Measurements from ENCODE around the gene CCDC89.
"Not testable (repeated sequence)": the region's sequence is repeated elsewhere in the genome, so short reads cannot be mapped to it uniquely, and the experiment has no call there.

Gene CCDC89

GRCh38 chr11:85658180-85658579 is 27.8 kb downstream of the CCDC89 start:
- Histone ChIP-seq H3F3A (ENCODE audit: insufficient read depth) (peaks cover 59% of the 10 kb centered on the region), H3K27me3 (ENCODE audit: low read length) (no peaks in the 10 kb centered on the region), H2AFZ (ENCODE audit: low read depth, low read length, severe bottlenecking) (no peak overlapping the region), H3K79me2 (ENCODE audit: insufficient read depth, low read length) (peaks cover 64% of the 10 kb centered on the region), H3K27ac (ENCODE audit: low read depth, low read length) (no peak overlapping the region), H3K9me3 (ENCODE audit: insufficient read depth, low read length) (no peaks in the 10 kb centered on the region), H3K9ac (ENCODE audit: low read length) (no peak overlapping the region), H4K20me1 (ENCODE audit: low read depth, low read length) (peaks cover 67% of the 10 kb centered on the region), H3K9me2 (replicated peaks; ENCODE audit: insufficient read depth, low read length) (no peaks in the 10 kb centered on the region), H3K4me2 (ENCODE audit: low read depth, low read length, poor library complexity, severe bottlenecking) (no peak overlapping the region), H3K4me3 (ENCODE audit: insufficient read depth, low read length, poor library complexity, severe bottlenecking) (no peak overlapping the region), H3K36me3 (ENCODE audit: low read length) (peaks cover 78% of the 10 kb centered on the region)
- TF ChIP-seq EZH2phosphoT487 (conservative IDR thresholded peaks at IDR 0.05; ENCODE audit: low read length) (no peak), CTCF (IDR thresholded peaks at IDR 0.05; ENCODE audit: insufficient read depth, low read length, poor library complexity, severe bottlenecking) (no peak)

- H3K36me3 ChIP-seq (ENCODE audit: low read length) = peaks cover 66% of the 10 kb centered on the region
- H3K79me2 ChIP-seq (ENCODE audit: insufficient read depth, low read length) = peaks cover 50% of the 10 kb centered on the region
- H3K27me3 ChIP-seq (ENCODE audit: low read length) = no peaks in the 10 kb centered on the region
- H3K9me2 ChIP-seq (replicated peaks; ENCODE audit: insufficient read depth, low read length) = no peaks in the 10 kb centered on the region
- H3K9ac ChIP-seq (ENCODE audit: low read length) = no peak overlapping the region
- H3K4me2 ChIP-seq (ENCODE audit: low read depth, low read length, poor library complexity, severe bottlenecking) = no peak overlapping the region
- H3K4me3 ChIP-seq (ENCODE audit: insufficient read depth, low read length, poor library complexity, severe bottlenecking) = no peak overlapping the region
- no peaks in the 10 kb centered on the region for H3K9me3 ChIP-seq (ENCODE audit: insufficient read depth, low read length)
- TF ChIP-seq EZH2phosphoT487 (conservative IDR thresholded peaks at IDR 0.05; ENCODE audit: low read length) = no peak
- no peak for TF ChIP-seq CTCF (IDR thresholded peaks at IDR 0.05; ENCODE audit: insufficient read depth, low read length, poor library complexity, severe bottlenecking)
- peaks cover 54% of the 10 kb centered on the region for H4K20me1 ChIP-seq (ENCODE audit: low read depth, low read length)
- H2AFZ ChIP-seq (ENCODE audit: low read depth, low read length, severe bottlenecking) = no peak overlapping the region
- no peak overlapping the region for H3K27ac ChIP-seq (ENCODE audit: low read depth, low read length)
- peaks cover 72% of the 10 kb centered on the region for H3F3A ChIP-seq (ENCODE audit: insufficient read depth)
These were observed 29.2 kb downstream of the CCDC89 start for GRCh38 chr11:85656777-85657176.

- H3K79me2 ChIP-seq (ENCODE audit: insufficient read depth, low read length) = peaks cover 28% of the 10 kb centered on the region
- H3K4me3 ChIP-seq (ENCODE audit: insufficient read depth, low read length, poor library complexity, severe bottlenecking); H3K27me3 ChIP-seq (ENCODE audit: low read length); H2AFZ ChIP-seq (ENCODE audit: low read depth, low read length, severe bottlenecking); H3K9me2 ChIP-seq (replicated peaks; ENCODE audit: insufficient read depth, low read length); H3K27ac ChIP-seq (ENCODE audit: low read depth, low read length); H3K4me2 ChIP-seq (ENCODE audit: low read depth, low read length, poor library complexity, severe bottlenecking); H3K9me3 ChIP-seq (ENCODE audit: insufficient read depth, low read length); H3K9ac ChIP-seq (ENCODE audit: low read length): not testable (repeated sequence)
- peaks cover 44% of the 10 kb centered on the region for H3K36me3 ChIP-seq (ENCODE audit: low read length)
- H3F3A ChIP-seq (ENCODE audit: insufficient read depth) = peaks cover 75% of the 10 kb centered on the region
- H4K20me1 ChIP-seq (ENCODE audit: low read depth, low read length) = peaks cover 30% of the 10 kb centered on the region
These were observed 31.7 kb downstream of the CCDC89 start for GRCh38 chr11:85654343-85654742.

- TF ChIP-seq EZH2phosphoT487 (conservative IDR thresholded peaks at IDR 0.05; ENCODE audit: low read length) = no peak
- TF ChIP-seq CTCF (IDR thresholded peaks at IDR 0.05; ENCODE audit: insufficient read depth, low read length, poor library complexity, severe bottlenecking) = no peak
- Histone ChIP-seq H3F3A (ENCODE audit: insufficient read depth) (peaks cover 67% of the 10 kb centered on the region), H3K27ac (ENCODE audit: low read depth, low read length) (no peak overlapping the region), H3K27me3 (ENCODE audit: low read length) (no peaks in the 10 kb centered on the region), H3K9me3 (ENCODE audit: insufficient read depth, low read length) (no peaks in the 10 kb centered on the region), H2AFZ (ENCODE audit: low read depth, low read length, severe bottlenecking) (no peak overlapping the region), H3K36me3 (ENCODE audit: low read length) (peaks cover 30% of the 10 kb centered on the region), H3K4me3 (ENCODE audit: insufficient read depth, low read length, poor library complexity, severe bottlenecking) (no peak overlapping the region), H3K79me2 (ENCODE audit: insufficient read depth, low read length) (peaks cover 28% of the 10 kb centered on the region), H3K9ac (ENCODE audit: low read length) (no peak overlapping the region), H3K4me2 (ENCODE audit: low read depth, low read length, poor library complexity, severe bottlenecking) (no peak overlapping the region), H4K20me1 (ENCODE audit: low read depth, low read length) (peaks cover 16% of the 10 kb centered on the region), H3K9me2 (replicated peaks; ENCODE audit: insufficient read depth, low read length) (no peaks in the 10 kb centered on the region)
These were observed 33.1 kb downstream of the CCDC89 start for GRCh38 chr11:85652786-85653447.
